DMS53 (cell line): ENCODE results near the gene CERKL.

ENCODE experiments used
- DNase-seq: peaks from one replicate; lab custom pipeline; 2025; lab: John Stamatoyannopoulos, UW

Gene CERKL

DNA sequence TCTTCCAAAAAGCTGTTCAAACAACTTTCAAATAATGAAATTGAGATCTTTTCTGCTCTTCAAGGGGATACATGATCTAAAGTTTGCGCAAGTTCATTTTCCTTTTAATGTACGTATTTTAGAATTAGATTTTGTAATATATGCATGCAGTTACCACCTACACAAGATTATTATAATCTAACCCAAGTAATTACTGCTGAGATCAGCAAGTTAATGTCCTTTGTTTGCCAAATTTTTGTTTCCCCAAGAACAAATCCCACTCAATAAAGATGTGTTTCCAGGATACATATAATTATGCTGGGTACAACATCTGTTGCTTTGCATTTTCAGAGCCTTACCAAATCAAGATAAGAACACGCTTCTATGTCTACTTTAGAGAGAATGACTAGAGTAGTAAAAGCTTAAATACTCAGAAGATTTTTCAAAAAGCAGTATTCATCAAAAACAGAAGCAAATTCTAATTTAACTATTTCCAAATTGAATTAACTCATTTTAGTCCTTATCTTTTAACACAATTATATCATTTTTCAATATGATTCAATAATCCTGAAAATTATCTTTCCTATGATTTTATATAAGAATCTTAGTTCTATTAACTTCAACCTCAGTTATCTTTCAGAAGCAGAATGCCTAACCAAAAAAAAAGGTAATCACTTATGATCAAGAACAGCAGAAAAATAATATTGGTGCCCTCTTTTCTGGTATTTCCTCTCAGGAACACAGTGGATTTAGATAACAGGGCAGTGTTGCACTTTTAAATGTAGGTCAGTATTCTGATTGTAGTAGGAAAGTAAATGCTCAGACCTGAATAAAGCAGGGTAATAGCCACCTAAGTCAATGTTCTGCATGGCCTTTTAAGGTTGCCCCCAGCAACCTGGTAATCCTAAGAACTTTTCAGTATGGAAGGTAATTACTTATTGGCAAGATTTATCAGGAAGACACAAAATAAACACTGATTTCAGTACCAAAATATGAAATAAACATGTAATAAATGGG is 28.0 kb downstream of the CERKL start:
- DNase-seq: no peak

- DNase-seq: no peak
Observed at GRCh38 chr2:181627545-181627944, 29.4 kb downstream of the CERKL start.

GRCh38 chr2:181626671-181627070 is 30.2 kb downstream of the CERKL start:
- DNase-seq: peak; percentile 40

- DNase-seq: no peak
Observed at GRCh38 chr2:181623159-181623558, 33.7 kb downstream of the CERKL start.

GRCh38 chr2:181621779-181622490 is 35.0 kb downstream of the CERKL start:
- DNase-seq: no peak

DNA sequence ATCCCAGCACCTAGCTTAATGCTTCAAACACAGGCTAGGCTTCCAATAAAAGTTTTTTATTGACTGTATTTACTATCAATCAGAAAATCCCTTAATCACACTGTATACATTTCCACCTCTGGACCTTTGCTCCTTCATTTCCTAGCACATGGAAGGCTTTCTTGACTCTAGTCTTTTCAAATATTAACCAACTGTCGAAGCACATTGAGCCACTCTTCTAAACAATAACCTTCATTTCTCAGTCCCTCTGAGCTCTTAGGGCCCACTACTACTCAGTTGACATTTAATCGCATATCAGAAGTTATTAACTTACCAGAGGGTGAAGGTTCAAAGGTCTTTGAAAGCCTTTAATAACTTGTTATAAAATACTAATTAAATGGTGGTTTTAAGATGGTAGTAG is 37.4 kb downstream of the CERKL start:
- no peak for DNase-seq

DNA sequence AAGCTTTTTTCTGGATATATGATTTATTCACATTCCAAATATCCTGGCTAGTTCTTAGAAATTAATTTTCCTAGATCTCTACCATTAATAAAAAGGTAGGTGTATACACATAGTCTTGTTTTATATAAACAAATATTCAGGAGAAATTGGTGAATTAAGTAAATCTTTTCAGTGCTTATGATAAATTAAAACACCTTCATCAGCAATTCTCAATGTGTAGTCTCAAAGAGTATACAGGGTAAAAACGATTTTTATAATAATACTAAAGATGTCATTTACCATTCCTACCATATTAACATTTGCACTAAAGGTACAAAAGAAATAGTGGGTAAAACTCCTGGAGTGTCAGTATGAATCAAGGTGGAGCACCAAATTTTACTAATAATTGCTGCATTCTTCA is 40.2 kb downstream of the CERKL start:
- no peak for DNase-seq

DNA sequence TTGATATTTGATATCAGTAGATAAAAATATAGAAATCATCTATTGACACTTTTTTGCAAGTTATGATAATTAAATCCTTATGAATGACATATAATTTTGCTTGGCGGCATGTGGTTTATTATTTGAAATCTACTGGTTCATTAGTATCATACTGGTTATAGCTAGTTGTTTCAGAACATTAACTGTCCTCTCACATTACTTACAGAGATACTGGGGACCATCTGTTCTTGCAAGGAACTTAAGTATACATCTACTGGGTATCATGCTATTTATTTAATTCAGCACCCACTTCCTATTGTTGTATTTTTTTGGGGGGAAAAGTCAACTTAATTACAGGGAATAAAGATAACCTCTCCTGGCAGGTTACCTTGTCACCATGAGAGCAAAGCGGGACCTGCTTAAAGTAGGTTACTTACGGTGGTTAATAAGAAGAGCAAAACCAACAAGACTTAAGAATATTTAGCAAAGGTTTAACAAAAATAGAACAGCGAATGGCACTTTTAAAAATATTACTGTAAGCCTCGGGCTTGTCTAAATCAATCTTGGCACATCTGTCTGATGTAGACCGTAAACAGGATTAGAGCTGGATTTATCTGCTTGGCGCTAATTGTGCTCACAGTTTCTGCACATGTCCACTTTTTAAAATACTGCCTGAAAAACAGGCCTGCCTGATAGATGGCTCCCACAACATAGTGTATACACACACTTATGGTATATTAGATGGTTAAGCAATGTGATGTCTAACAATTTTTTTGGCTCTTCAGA is 41.8 kb downstream of the CERKL start:
- DNase-seq: no peak

- peak; percentile 45 for DNase-seq
Observed at GRCh38 chr2:181613241-181613640, 43.7 kb downstream of the CERKL start.

- DNase-seq: no peak
Observed at GRCh38 chr2:181607629-181608590, 49.0 kb downstream of the CERKL start.

- no peak for DNase-seq
Observed at GRCh38 chr2:181605889-181606837, 50.7 kb downstream of the CERKL start.

DNA sequence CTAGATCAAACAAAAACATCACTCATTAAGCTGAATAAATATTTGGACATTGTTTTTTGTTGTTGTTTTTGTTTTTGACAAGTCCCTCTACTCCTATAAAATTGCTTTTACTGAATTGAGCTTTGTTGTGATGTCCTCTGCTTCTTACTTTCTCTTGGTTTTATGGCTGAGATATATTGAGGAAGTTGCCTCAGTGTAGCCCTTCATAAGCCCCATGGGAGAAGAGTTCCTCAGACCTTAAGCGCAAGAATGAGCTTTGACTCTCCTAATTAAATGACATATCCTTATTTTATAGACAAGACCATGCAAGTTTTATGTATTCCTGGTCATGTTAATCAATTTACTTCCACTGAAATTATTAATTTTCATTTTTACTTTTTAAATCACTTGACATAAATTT is 54.9 kb downstream of the CERKL start:
- DNase-seq: no peak

DNA sequence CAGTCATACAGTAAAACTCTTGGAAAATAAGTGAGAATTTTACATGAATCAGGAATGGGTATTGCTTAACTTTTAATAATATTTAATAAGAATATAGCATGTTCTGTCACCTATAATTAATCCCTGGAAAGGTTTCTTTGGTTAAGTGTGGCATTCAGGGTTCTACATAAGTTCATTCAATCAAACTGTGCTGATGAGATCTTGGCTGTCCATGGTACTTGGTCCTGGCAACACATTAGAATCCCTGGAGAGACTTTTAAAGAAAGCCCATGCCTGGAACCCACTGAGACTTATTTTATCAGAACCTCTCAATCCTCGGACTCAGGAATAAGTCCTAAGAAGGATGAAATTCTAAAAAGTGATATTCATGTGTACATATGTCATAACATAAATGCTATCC is 60.3 kb downstream of the CERKL start:
- no peak for DNase-seq

DNA sequence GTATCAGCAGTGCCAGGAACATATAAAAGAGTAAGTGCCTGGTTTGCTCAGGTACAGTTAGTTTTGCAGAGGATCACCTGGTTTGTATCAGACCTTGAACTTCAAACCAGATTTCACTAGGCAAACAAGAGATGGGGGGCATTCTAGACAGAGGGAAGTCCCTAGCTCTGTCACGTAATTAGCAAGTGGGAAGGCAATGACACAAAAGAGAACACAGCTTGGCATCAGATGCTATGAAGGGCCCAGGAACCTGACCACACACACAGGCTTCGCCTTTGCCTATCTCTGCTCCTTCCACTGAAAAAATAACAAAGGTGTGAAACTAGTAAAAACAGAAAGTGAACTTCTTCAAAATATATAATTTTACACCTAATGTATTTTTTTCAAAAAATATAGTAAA is 62.6 kb downstream of the CERKL start:
- DNase-seq: no peak

- DNase-seq: peak; percentile 65
Observed at GRCh38 chr2:181589779-181590178, 67.1 kb downstream of the CERKL start.

- no peak for DNase-seq
Observed at GRCh38 chr2:181588546-181588945, 68.4 kb downstream of the CERKL start.

GRCh38 chr2:181586569-181587081 is 70.3 kb downstream of the CERKL start:
- DNase-seq: peak; percentile 98

DNA sequence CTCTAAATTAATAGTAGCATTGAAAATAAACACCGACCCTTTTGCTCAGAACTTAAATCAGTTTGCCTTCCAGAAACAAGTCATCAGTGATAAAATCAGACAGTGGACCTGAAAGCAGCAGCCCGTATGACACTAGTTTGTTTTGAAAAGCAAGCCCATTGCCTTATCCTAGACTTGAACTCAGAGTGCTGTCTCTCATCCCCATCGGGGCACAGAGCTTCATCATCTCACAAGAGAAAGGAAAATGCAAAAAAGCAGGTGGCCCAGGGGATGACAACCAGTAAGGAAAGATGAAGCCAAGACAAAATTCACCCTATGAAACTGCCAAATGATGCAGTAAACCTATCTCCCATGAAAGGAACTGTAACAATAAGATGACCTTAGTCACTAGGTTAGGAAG is 71.2 kb downstream of the CERKL start:
- peak; percentile 59 for DNase-seq

GRCh38 chr2:181581534-181581933 is 75.4 kb downstream of the CERKL start:
- peak; percentile 78 for DNase-seq

- DNase-seq: no peak
Observed at GRCh38 chr2:181578829-181579228, 78.1 kb downstream of the CERKL start.
